HEK293T (cell line): ENCODE data around the gene STIP1.

Experiments used
- BHLHE40 ChIP-seq: fragments of 450-650 bp; IDR thresholded peaks from 2 replicates; pipeline ENCODE4 v1.6.1; 2016; ENCODE audit warnings: mild to moderate bottlenecking, moderate library complexity, borderline replicate concordance
- CTBP1 ChIP-seq: fragments of 450-650 bp; IDR thresholded peaks from 2 replicates; pipeline ENCODE4 v1.6.1; 2016; ENCODE audit warnings: borderline replicate concordance
- FOXM1 ChIP-seq: fragments of 450-650 bp; IDR thresholded peaks from 2 replicates; pipeline ENCODE4 v1.6.1; 2017; ENCODE audit warnings: mild to moderate bottlenecking, borderline replicate concordance
- HDGF ChIP-seq: fragments of 450-650 bp; IDR thresholded peaks from 2 replicates; pipeline ENCODE4 v1.6.1; 2017; ENCODE audit warnings: antibody characterized with exemption, borderline replicate concordance
- LEF1 ChIP-seq: fragments of 450-650 bp; IDR thresholded peaks from 2 replicates; pipeline ENCODE4 v1.6.1; 2017; ENCODE audit warnings: mild to moderate bottlenecking, borderline replicate concordance
- NFRKB ChIP-seq: fragments of 450-650 bp; IDR thresholded peaks from 2 replicates; pipeline ENCODE4 v1.6.1; 2016; ENCODE audit warnings: mild to moderate bottlenecking, moderate library complexity
- SP1 ChIP-seq: fragments of 450-650 bp; IDR thresholded peaks from 2 replicates; pipeline ENCODE4 v1.6.1; 2017
- SUZ12 ChIP-seq: fragments of 450-650 bp; IDR thresholded peaks from 2 replicates; pipeline ENCODE4 v1.6.1; 2016; ENCODE audit warnings: mild to moderate bottlenecking
- TARDBP ChIP-seq: fragments of 450-650 bp; IDR thresholded peaks from 2 replicates; pipeline ENCODE4 v1.6.1; 2016

- TF ChIP-seq TARDBP (no peak), HDGF (no peak), BHLHE40 (no peak), SP1 (no peak), SUZ12 (no peak), NFRKB (no peak), LEF1 (no peak), CTBP1 (no peak), FOXM1 (no peak)
These were observed 12.5 kb downstream of the STIP1 start for GRCh38 chr11:64198511-64198910.
